Body of pancreas (tissue), 4 donors: ENCODE results near the gene CEACAM5. TPM values are rescaled to one million over a fixed set of nuclear protein-coding genes. Genes with fewer than 3 reads are reported as not detected.

ENCODE experiments used
- ATAC-seq: fragments of 150-250 bp; one replicate; pipeline ENCODE4 v1.9.1; 2016
- DNase-seq, 4 donors: peaks; one replicate each; pipeline ENCODE4 v3.0.0-alpha.2; 2019
- H3K27ac ChIP-seq, 4 donors: fragments of 200-600 bp; sonication (generic); 1 replicate in 3 of 4; 2 replicates in 1 of 4; pipeline versions ENCODE4 v1.5.1 to v1.6.1; 2016 to 2019; ENCODE audit warnings: mild to moderate bottlenecking in 1 of 4, mixed read lengths in 1 of 4, moderate library complexity in 1 of 4
- H3K27me3 ChIP-seq, 2 donors: fragments of 200-600 bp; sonication (generic); one replicate each; pipeline ENCODE4 v1.6.0; 2016; ENCODE audit warnings: mild to moderate bottlenecking in 1 of 2
- H3K36me3 ChIP-seq, 2 donors: fragments of 200-600 bp; sonication (generic); replicated peaks in 1 of 2; 2 replicates each; pipeline ENCODE4 v1.5.1; 2016; ENCODE audit warnings: low read depth in 2 of 2; ENCODE audit not compliant: insufficient read depth in 1 of 2
- H3K4me1 ChIP-seq: fragments of 200-600 bp; sonication (generic); one replicate; pipeline ENCODE4 v1.6.0; 2016
- H3K4me3 ChIP-seq, 2 donors: fragments of 200-600 bp; sonication (generic); 1 replicate in 1 of 2; 2 replicates in 1 of 2; pipeline ENCODE4 v1.5.1; 2016 to 2019
- H3K9me3 ChIP-seq, 3 donors: fragments of 200-600 bp; sonication (generic); 1 replicate in 2 of 3; 2 replicates in 1 of 3; pipeline ENCODE4 v1.5.1; 2016
- POLR2A ChIP-seq, 3 donors: fragments of 450-650 bp; IDR thresholded peaks; one replicate each; pipeline ENCODE4 v1.6.1; 2016; ENCODE audit warnings: antibody characterized with exemption in 3 of 3, mild to moderate bottlenecking in 2 of 3
- WGBS, 2 donors: methylation state at CpG; one replicate each; pipeline ENCODE4 v1.1.5; 2017; 5-methylcytosine and 5-hydroxymethylcytosine counted together
- intact Hi-C: fragments of 100-400 bp; cut with DNase I; formaldehyde crosslinking; loops from one replicate; pipeline ENCODE4 v1.15.1; 2023
- total RNA-seq, 2 donors: library from RNA; depleted of rRNA; stranded (reverse); fragments of >200 nt; gene quantifications; one replicate each; pipeline ENCODE4 v1.1.0, GENCODE V29; 2016
- TF ChIP-seq, protein P1 (sequence below), 7 experiments: fragments of 450-650 bp in 4 of 7; fragments of 200-600 bp in 3 of 7; sonication (generic) in 3 of 7; IDR thresholded peaks; one replicate each; pipeline ENCODE4 v1.5.1; 2016 to 2019; ENCODE audit warnings: antibody characterized with exemption in 7 of 7

CEACAM5 gene
- total RNA-seq, 2 donors from 2014 or later = 4.9 TPM; not detected in 1

DNA sequence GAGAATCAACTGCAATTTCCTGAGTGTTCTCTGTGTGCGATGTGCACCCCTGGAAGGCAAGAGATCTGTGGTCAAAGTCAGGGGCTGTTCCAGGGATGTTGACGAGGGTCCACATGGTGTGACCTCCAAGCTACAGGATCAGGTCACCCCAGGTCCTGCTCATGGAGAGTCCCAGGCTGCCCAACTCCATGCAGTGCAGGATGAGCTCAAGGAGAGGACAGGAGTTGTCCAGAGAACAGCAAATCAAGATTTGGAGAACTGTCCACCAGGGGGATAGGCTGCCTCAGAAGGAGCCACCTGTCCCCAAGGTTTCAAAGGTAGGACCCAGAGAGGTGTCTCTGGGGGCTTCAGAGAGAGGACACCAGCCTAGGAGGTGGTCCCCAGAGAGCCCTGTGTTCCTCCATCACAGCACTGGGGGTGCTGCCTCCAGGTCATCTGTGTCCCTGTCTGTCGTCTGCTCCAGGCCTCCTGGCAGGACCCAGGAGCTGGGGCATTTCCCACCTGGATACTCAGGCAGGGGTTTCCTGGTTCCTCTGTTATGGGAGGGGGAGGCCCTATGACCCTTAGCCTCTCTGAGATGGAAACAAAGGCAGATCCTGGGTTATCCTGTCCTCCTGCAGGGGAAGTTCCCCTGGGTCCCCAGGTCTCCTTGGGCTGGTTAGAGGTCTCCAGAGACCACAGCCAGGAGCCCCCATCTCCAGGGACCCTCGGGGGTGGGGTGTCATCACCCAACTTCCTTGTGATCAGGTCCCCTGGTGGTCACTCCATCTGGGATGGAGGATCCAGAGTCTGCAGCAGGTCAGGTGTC, 18.2 kb upstream of the CEACAM5 start:
- Histone ChIP-seq H3K36me3 (no peaks in the 10 kb centered on the region), H3K4me1 (peaks cover 13% of the 10 kb centered on the region), H3K9me3 (no peaks in the 10 kb centered on the region), H3K4me3 (no peak overlapping the region), H3K27ac (no peak overlapping the region), H3K27me3 (no peaks in the 10 kb centered on the region)
- no peak for DNase-seq
- TF ChIP-seq POLR2A (IDR thresholded peaks at IDR 0.05) = no peak
- TF ChIP-seq, protein P1, sequence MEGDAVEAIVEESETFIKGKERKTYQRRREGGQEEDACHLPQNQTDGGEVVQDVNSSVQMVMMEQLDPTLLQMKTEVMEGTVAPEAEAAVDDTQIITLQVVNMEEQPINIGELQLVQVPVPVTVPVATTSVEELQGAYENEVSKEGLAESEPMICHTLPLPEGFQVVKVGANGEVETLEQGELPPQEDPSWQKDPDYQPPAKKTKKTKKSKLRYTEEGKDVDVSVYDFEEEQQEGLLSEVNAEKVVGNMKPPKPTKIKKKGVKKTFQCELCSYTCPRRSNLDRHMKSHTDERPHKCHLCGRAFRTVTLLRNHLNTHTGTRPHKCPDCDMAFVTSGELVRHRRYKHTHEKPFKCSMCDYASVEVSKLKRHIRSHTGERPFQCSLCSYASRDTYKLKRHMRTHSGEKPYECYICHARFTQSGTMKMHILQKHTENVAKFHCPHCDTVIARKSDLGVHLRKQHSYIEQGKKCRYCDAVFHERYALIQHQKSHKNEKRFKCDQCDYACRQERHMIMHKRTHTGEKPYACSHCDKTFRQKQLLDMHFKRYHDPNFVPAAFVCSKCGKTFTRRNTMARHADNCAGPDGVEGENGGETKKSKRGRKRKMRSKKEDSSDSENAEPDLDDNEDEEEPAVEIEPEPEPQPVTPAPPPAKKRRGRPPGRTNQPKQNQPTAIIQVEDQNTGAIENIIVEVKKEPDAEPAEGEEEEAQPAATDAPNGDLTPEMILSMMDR (IDR thresholded peaks at IDR 0.05) = no peak
- intact Hi-C loops = no loop called here
- WGBS, 2 donors = 54 to 58% methylated on average over 3 to 4 of the region's 4 CpGs
- ATAC-seq = no peak

DNA sequence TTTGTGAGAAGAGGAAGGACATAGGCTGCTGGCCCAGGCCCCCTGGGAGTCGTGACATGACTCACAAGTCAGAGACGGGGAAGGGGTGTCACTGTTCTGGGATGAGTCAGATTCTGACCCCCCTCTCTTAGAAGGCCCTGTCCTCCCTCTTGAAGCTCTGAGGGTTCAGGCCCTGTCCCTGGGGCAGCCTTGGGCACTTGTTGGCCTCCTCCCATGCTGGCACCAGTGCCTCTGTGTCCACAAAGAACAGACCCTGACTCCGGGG, 17.7 kb upstream of the CEACAM5 start:
- no peaks in the 10 kb centered on the region for H3K9me3 ChIP-seq

DNA sequence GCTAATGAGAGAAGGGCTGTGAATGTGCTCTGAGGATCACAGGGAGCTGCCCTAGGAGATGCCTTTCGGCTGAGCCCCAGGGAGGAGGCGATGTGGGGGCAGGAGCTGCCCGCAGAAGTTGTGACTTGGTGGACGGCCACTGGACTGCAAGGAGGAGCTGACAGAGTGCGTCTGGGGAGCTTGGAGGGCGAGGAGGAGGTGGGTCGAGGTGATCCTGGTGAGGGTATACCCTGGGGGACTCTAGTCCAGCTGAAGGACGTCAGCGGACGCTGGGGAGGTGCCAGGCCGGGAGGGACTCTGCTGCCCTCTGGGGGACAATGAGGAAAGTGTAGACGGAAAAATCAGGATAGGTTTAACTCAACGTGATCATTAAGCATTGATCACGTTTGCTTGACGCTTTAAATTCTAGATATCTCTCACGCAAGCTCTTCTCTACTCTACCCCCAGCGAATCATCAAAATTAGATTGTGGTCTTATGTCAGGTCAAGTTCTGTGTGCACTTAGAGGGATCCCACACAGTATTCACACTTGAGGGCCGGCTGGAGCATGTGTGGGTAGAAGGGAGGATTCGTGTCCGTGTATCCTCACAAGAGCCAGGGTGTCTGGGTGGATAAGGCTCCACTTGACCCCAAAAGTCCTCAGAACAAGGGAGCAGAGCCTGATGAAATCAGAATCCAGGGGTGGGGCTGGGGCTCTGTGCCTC, 17.0 kb upstream of the CEACAM5 start:
- H3K9me3 ChIP-seq = no peaks in the 10 kb centered on the region
- no peaks in the 10 kb centered on the region for H3K36me3 ChIP-seq
- H3K27ac ChIP-seq = no peak overlapping the region
- H3K4me1 ChIP-seq = peaks cover 18% of the 10 kb centered on the region
- WGBS, 2 donors = 26 to 29% methylated on average over 19 to 20 of the region's 20 CpGs
- peak; percentile 76 for ATAC-seq
- no peak overlapping the region for H3K4me3 ChIP-seq
- TF ChIP-seq, protein P1 (IDR thresholded peaks at IDR 0.05) = peak; percentile 34 to 72 (median 59)
- no peak for TF ChIP-seq POLR2A (IDR thresholded peaks at IDR 0.05)
- DNase-seq = peak; percentile 23 to 49 (median 42)
- H3K27me3 ChIP-seq = no peaks in the 10 kb centered on the region
- intact Hi-C loops = no loop called here

More for the DNA sequence above, 17.7 kb upstream of the CEACAM5 start:
- H3K36me3 ChIP-seq = no peaks in the 10 kb centered on the region
- no peak for TF ChIP-seq POLR2A (IDR thresholded peaks at IDR 0.05)
- TF ChIP-seq, protein P1 (IDR thresholded peaks at IDR 0.05) = no peak
- DNase-seq (no peak), ATAC-seq (no peak)
- WGBS, 2 donors = 53 to 78% methylated on average over 2 to 3 of the region's 3 CpGs
- peaks cover 16% of the 10 kb centered on the region for H3K4me1 ChIP-seq
- H3K27me3 ChIP-seq = no peaks in the 10 kb centered on the region
- H3K27ac ChIP-seq = no peak overlapping the region
- no peak overlapping the region for H3K4me3 ChIP-seq
- intact Hi-C loops = no loop called here

DNA sequence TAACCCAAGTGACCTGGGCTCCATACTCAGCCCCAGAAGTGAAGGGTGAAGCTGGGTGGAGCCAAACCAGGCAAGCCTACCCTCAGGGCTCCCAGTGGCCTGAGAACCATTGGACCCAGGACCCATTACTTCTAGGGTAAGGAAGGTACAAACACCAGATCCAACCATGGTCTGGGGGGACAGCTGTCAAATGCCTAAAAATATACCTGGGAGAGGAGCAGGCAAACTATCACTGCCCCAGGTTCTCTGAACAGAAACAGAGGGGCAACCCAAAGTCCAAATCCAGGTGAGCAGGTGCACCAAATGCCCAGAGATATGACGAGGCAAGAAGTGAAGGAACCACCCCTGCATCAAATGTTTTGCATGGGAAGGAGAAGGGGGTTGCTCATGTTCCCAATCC, 14.2 kb upstream of the CEACAM5 start:
- H3K36me3 ChIP-seq = no peaks in the 10 kb centered on the region
- DNase-seq (no peak), ATAC-seq (no peak)
- H3K27me3 ChIP-seq = no peaks in the 10 kb centered on the region
- intact Hi-C loops = no loop called here
- no peak overlapping the region for H3K27ac ChIP-seq
- H3K4me3 ChIP-seq = no peak overlapping the region
- TF ChIP-seq, protein P1 (IDR thresholded peaks at IDR 0.05) = no peak
- TF ChIP-seq POLR2A (IDR thresholded peaks at IDR 0.05) = no peak
- peaks cover 29% of the 10 kb centered on the region for H3K4me1 ChIP-seq
- WGBS, 2 donors = 69 to 88% methylated on average over 1 of the region's 1 CpG
- no peaks in the 10 kb centered on the region for H3K9me3 ChIP-seq
